Measurements from ENCODE around the gene EHD4. TPM values are rescaled to one million over a fixed set of nuclear protein-coding genes. Genes with fewer than 3 reads are reported as not detected.

The EHD4 gene
- total and polyA plus RNA-seq, 2 experiments from 2014 or later: 27.3 to 34.7 TPM

DNA sequence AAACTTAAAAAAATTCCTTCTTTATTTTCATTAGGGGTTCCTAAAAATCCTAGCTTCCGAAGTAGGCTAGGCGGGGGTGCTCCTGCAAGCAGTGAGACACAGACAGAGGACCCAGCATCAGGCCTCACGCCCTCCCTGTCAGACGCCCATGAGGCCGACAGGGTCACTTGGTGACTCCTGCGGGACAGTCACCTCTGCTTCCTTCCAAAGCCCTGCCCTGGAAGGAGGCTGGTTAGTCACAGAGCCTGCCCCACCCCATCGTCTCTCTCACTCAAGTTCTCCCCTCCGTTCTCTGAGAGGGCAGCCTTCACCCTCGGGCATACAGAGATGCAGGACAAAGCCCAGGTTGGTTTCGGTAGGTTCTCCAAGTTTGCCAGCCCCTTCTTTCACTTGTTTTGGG is 38.6 kb downstream of the EHD4 start:
- Histone ChIP-seq H3K36me3 (replicated peaks; ENCODE audit: insufficient read depth, low read depth) (no peaks in the 10 kb centered on the region), H3K9me2 (replicated peaks; ENCODE audit: insufficient read depth) (no peaks in the 10 kb centered on the region), H4K20me1 (ENCODE audit: insufficient read depth, poor library complexity, severe bottlenecking) (no peaks in the 10 kb centered on the region), H3K4me3 (no peak overlapping the region), H3K27ac (peak overlapping the region; percentile 69), H3K27me3 (no peaks in the 10 kb centered on the region), H3K4me1 (ENCODE audit: insufficient read depth) (peaks cover 43% of the 10 kb centered on the region), H2AFZ (no peak overlapping the region), H3K79me2 (peaks cover 27% of the 10 kb centered on the region), H3K4me2 (no peak overlapping the region), H3K9me3 (ENCODE audit: low read depth) (no peaks in the 10 kb centered on the region)
- TF ChIP-seq EZH2phosphoT487 (IDR thresholded peaks at IDR 0.05; ENCODE audit: low read depth, severe bottlenecking, unreplicated experiment): no peak
- no peak for TF ChIP-seq EZH2 (IDR thresholded peaks at IDR 0.05; ENCODE audit: borderline replicate concordance)
- TF ChIP-seq, protein P1, sequence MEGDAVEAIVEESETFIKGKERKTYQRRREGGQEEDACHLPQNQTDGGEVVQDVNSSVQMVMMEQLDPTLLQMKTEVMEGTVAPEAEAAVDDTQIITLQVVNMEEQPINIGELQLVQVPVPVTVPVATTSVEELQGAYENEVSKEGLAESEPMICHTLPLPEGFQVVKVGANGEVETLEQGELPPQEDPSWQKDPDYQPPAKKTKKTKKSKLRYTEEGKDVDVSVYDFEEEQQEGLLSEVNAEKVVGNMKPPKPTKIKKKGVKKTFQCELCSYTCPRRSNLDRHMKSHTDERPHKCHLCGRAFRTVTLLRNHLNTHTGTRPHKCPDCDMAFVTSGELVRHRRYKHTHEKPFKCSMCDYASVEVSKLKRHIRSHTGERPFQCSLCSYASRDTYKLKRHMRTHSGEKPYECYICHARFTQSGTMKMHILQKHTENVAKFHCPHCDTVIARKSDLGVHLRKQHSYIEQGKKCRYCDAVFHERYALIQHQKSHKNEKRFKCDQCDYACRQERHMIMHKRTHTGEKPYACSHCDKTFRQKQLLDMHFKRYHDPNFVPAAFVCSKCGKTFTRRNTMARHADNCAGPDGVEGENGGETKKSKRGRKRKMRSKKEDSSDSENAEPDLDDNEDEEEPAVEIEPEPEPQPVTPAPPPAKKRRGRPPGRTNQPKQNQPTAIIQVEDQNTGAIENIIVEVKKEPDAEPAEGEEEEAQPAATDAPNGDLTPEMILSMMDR (IDR thresholded peaks at IDR 0.05; ENCODE audit: poor library complexity): no peak
- WGBS (ENCODE audit: low lambda C conversion rate, missing lambda C conversion rate): 66% methylated on average over 10 of the region's 10 CpGs
- DNase-seq (ENCODE audit: low spot score): peak; percentile 55

DNA sequence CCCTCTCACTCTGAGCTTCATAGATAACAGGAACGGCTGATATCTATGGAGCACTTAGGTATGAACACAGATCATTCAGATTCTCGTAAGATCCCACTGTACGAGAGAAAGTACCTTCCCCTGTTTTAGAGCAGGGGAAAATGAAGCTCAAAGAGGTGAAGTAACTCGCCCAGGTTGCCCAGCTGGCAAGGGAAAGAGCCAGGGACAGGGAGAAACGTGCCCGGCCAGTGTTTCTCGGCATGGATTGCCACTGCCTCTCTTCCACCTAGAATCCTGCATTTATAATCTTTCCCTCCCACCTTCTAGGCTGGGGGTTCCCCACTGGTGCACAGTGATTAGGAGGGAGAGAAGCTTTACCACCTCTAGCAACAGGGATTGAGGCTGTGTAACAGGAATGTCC is 39.0 kb downstream of the EHD4 start:
- 72% methylated on average over 7 of the region's 7 CpGs for WGBS (ENCODE audit: low lambda C conversion rate, missing lambda C conversion rate)
- peaks cover 28% of the 10 kb centered on the region for H3K79me2 ChIP-seq
- H3K27ac ChIP-seq: peak overlapping the region; percentile 69

DNA sequence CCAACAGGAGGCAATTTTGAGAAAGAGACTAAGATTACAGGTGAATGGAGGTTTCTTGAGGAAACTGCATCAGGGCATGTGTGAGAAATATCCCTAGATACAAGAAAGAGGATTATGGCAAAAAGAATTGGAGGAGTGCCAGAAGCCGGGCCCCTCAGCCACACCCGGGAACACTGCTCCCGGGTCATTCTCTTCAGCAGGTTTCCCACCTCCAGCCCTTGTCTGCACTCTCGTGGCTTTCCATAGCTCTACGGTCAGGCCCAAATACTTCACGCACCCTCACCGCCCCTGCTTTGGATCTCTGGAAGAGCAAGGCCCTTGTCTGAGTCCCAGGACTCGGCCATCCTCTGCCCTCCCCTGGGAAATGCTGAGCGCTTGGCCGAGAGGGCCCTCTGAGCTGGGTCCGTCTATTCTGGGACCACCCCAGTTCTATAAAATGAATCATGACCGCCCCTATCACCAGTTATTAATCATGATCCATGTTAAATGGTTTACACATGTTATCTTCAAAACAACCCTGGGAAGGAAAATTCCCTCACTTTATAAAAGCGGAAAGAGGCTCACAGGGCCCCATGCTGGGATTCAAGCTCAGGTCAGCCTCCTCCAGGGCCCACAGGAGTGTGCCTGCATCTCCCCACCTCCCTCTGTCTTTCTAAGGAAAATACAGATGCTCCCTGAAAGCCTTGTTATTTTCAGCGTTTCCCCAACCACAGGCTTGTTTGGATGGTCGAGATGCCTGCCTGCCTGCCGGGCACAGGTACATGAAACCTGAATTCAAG is 39.7 kb downstream of the EHD4 start:
- H3K4me2 ChIP-seq: peak overlapping the region; percentile 49
- no peaks in the 10 kb centered on the region for H3K36me3 ChIP-seq (replicated peaks; ENCODE audit: insufficient read depth, low read depth)
- no peak for TF ChIP-seq EZH2phosphoT487 (IDR thresholded peaks at IDR 0.05; ENCODE audit: low read depth, severe bottlenecking, unreplicated experiment)
- TF ChIP-seq, protein P1 (IDR thresholded peaks at IDR 0.05; ENCODE audit: poor library complexity): no peak
- no peak for TF ChIP-seq EZH2 (IDR thresholded peaks at IDR 0.05; ENCODE audit: borderline replicate concordance)
- H3K79me2 ChIP-seq: peaks cover 25% of the 10 kb centered on the region
- no peaks in the 10 kb centered on the region for H4K20me1 ChIP-seq (ENCODE audit: insufficient read depth, poor library complexity, severe bottlenecking)
- DNase-seq (ENCODE audit: low spot score): no peak
- H3K27me3 ChIP-seq: no peaks in the 10 kb centered on the region
- H3K9me3 ChIP-seq (ENCODE audit: low read depth): no peaks in the 10 kb centered on the region
- H3K4me3 ChIP-seq: no peak overlapping the region
- no peak overlapping the region for H2AFZ ChIP-seq
- H3K27ac ChIP-seq: peak overlapping the region; percentile 69
- H3K4me1 ChIP-seq (ENCODE audit: insufficient read depth): peaks cover 51% of the 10 kb centered on the region
- H3K9me2 ChIP-seq (replicated peaks; ENCODE audit: insufficient read depth): no peaks in the 10 kb centered on the region
- WGBS (ENCODE audit: low lambda C conversion rate, missing lambda C conversion rate): 46% methylated on average over 16 of the region's 16 CpGs

More for the DNA sequence above, 39.0 kb downstream of the EHD4 start:
- no peak overlapping the region for H2AFZ ChIP-seq
- H3K36me3 ChIP-seq (replicated peaks; ENCODE audit: insufficient read depth, low read depth): no peaks in the 10 kb centered on the region
- no peak overlapping the region for H3K4me3 ChIP-seq
- no peaks in the 10 kb centered on the region for H3K9me3 ChIP-seq (ENCODE audit: low read depth)
- DNase-seq (ENCODE audit: low spot score): no peak
- no peaks in the 10 kb centered on the region for H3K9me2 ChIP-seq (replicated peaks; ENCODE audit: insufficient read depth)
- TF ChIP-seq, protein P1 (IDR thresholded peaks at IDR 0.05; ENCODE audit: poor library complexity): no peak
- TF ChIP-seq EZH2 (IDR thresholded peaks at IDR 0.05; ENCODE audit: borderline replicate concordance) (no peak), EZH2phosphoT487 (IDR thresholded peaks at IDR 0.05; ENCODE audit: low read depth, severe bottlenecking, unreplicated experiment) (no peak)
- H3K27me3 ChIP-seq: no peaks in the 10 kb centered on the region
- H3K4me2 ChIP-seq: peak overlapping the region; percentile 49
- H3K4me1 ChIP-seq (ENCODE audit: insufficient read depth): peaks cover 47% of the 10 kb centered on the region
- no peaks in the 10 kb centered on the region for H4K20me1 ChIP-seq (ENCODE audit: insufficient read depth, poor library complexity, severe bottlenecking)

Data from hepatocyte (in vitro differentiated cells).